CD4-positive, alpha-beta memory T cell (primary cell): ENCODE results near the gene LTBP3. TPM values are rescaled to one million over a fixed set of nuclear protein-coding genes. Genes with fewer than 3 reads are reported as not detected.
"Not testable (repeated sequence)": the region's sequence is repeated elsewhere in the genome, so short reads cannot be mapped to it uniquely, and the experiment has no call there.

Experiments used
- CTCF ChIA-PET: fragments of 350-600 bp; sonication (Branson Sonifier 250); formaldehyde crosslinking; loops from one replicate; lab custom pipeline; 2021; ENCODE audit warnings: inconsistent platforms; ENCODE audit not compliant: partially characterized antibody; lab: Charles Lee
- POLR2A ChIA-PET: fragments of 350-600 bp; sonication (Branson Sonifier 250); formaldehyde crosslinking; loops from one replicate; lab custom pipeline; 2021; ENCODE audit not compliant: partially characterized antibody; lab: Charles Lee
- DNase-seq, 5 donors: peaks; one replicate each; pipeline versions ENCODE4 v3.0.0 to v3.0.0-alpha.2; 2020 to 2022; ENCODE audit warnings: mixed read lengths in 1 of 5
- H3K27ac ChIP-seq: one replicate; pipeline ENCODE4 v1.7.0; 2013; ENCODE audit warnings: low read depth, low read length
- H3K27me3 ChIP-seq: 2 replicates; pipeline ENCODE4 v1.7.0; 2013; ENCODE audit warnings: mild to moderate bottlenecking, low read length, moderate library complexity; ENCODE audit not compliant: insufficient read depth
- H3K36me3 ChIP-seq: 2 replicates; pipeline ENCODE4 v1.7.0; 2013; ENCODE audit warnings: mild to moderate bottlenecking, low read length, moderate library complexity; ENCODE audit not compliant: insufficient read depth
- H3K4me1 ChIP-seq: 2 replicates; pipeline ENCODE4 v1.7.0; 2013; ENCODE audit warnings: mild to moderate bottlenecking, low read length, moderate library complexity; ENCODE audit not compliant: insufficient read depth
- H3K4me3 ChIP-seq, 2 donors: one replicate each; pipeline ENCODE4 v1.7.0; 2013; ENCODE audit warnings: low read length in 2 of 2, mild to moderate bottlenecking in 1 of 2
- H3K9me3 ChIP-seq, 2 donors: one replicate each; pipeline ENCODE4 v1.7.0; 2013; ENCODE audit warnings: low read length in 2 of 2, control low read depth in 1 of 2; ENCODE audit not compliant: control insufficient read depth in 1 of 2
- H3K27ac Mint-ChIP-seq, 7 donors: one replicate each; pipeline ENCODE4 v1.8.0; 2020 to 2021; ENCODE audit warnings: mixed read lengths in 7 of 7, mild to moderate bottlenecking in 6 of 7, inconsistent platforms in 3 of 7, moderate library complexity in 3 of 7
- H3K27me3 Mint-ChIP-seq, 2 donors: one replicate each; pipeline ENCODE4 v1.8.0; 2020 to 2021; ENCODE audit warnings: mixed read lengths in 2 of 2
- H3K36me3 Mint-ChIP-seq, 2 donors: one replicate each; pipeline ENCODE4 v1.8.0; 2020 to 2021; ENCODE audit warnings: mixed read lengths in 2 of 2, inconsistent platforms in 1 of 2, mild to moderate bottlenecking in 1 of 2
- H3K4me1 Mint-ChIP-seq, 4 donors: one replicate each; pipeline ENCODE4 v1.8.0; 2020 to 2021; ENCODE audit warnings: mixed read lengths in 4 of 4, mild to moderate bottlenecking in 1 of 4
- H3K4me3 Mint-ChIP-seq, 8 donors: one replicate each; pipeline ENCODE4 v1.8.0; 2020 to 2021; ENCODE audit warnings: mixed read lengths in 8 of 8, mild to moderate bottlenecking in 7 of 8, moderate library complexity in 6 of 8, inconsistent platforms in 3 of 8
- H3K9me3 Mint-ChIP-seq, 8 donors: one replicate each; pipeline ENCODE4 v1.8.0; 2020 to 2021; ENCODE audit warnings: mixed read lengths in 8 of 8, mild to moderate bottlenecking in 5 of 8, inconsistent platforms in 3 of 8, moderate library complexity in 1 of 8
- intact Hi-C: fragments of 100-400 bp; cut with micrococcal nuclease; formaldehyde crosslinking; loops from one replicate; pipeline ENCODE4 v1.15.1; 2023
- polyA plus RNA-seq, 2 donors: library from polyadenylated mRNA; unstranded; fragments of 300-500 nt; fragmentation: Illumina TruSeq; gene quantifications; one replicate each; pipeline ENCODE4 v1.2.3, GENCODE V29; 2021
- total RNA-seq, 2 experiments: library from RNA; stranded (reverse); gene quantifications; one replicate each; pipeline ENCODE4 v1.2.3, GENCODE V29; 2021

Gene LTBP3
- total and polyA plus RNA-seq, 4 experiments from 2014 or later: 9.0 to 211 (median 112) TPM

DNA sequence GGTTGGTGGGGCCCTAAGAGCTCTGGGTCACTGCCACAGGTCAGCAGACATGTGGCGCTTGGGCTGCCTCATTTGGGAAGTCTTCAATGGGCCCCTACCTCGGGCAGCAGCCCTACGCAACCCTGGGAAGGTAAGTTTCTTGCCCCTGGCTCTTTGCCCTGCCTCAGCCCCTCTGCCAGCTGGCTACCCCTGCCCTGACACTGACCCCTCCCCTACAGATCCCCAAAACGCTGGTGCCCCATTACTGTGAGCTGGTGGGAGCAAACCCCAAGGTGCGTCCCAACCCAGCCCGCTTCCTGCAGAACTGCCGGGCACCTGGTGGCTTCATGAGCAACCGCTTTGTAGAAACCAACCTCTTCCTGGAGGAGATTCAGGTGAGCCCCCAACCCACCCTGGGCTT lies 31.4 kb downstream of the LTBP3 start:
- H3K27me3 Mint-ChIP-seq: no peaks in the 10 kb centered on the region
- Histone ChIP-seq H3K36me3 (peaks cover 32% of the 10 kb centered on the region), H3K27me3 (no peaks in the 10 kb centered on the region), H3K4me3 (no peak overlapping the region), H3K4me1 (peaks cover 58% of the 10 kb centered on the region), H3K9me3 (no peaks in the 10 kb centered on the region), H3K27ac (no peak overlapping the region)
- H3K4me3 Mint-ChIP-seq: peak overlapping the region in 7 of 8 donors; percentile 48 to 92 (median 66)
- DNase-seq: peak in 1 of 5 donors; percentile 36
- CTCF ChIA-PET: interaction anchor here (1.5 to 3.2 kb wide), 3 partner anchors 14 to 111 kb away, joined by 4 to 16 read pairs (median 11); no protein-coding TSS in a partner anchor
- H3K9me3 Mint-ChIP-seq: no peaks in the 10 kb centered on the region
- intact Hi-C loops: no loop called here
- H3K27ac Mint-ChIP-seq: peak overlapping the region in 2 of 7 donors; percentile 70 to 79
- peaks cover 4 to 32% of the 10 kb centered on the region in 2 donors for H3K36me3 Mint-ChIP-seq
- POLR2A ChIA-PET: interaction anchor here (0.7 to 10.2 kb wide), 11 partner anchors 12 to 145 kb away, joined by 3 to 171 read pairs (median 14); partner anchors contain the start of genes EHBP1L1, FAM89B, MALAT1 and MAP3K11
- peaks cover 37 to 65% (median 51%) of the 10 kb centered on the region in 4 donors for H3K4me1 Mint-ChIP-seq

DNA sequence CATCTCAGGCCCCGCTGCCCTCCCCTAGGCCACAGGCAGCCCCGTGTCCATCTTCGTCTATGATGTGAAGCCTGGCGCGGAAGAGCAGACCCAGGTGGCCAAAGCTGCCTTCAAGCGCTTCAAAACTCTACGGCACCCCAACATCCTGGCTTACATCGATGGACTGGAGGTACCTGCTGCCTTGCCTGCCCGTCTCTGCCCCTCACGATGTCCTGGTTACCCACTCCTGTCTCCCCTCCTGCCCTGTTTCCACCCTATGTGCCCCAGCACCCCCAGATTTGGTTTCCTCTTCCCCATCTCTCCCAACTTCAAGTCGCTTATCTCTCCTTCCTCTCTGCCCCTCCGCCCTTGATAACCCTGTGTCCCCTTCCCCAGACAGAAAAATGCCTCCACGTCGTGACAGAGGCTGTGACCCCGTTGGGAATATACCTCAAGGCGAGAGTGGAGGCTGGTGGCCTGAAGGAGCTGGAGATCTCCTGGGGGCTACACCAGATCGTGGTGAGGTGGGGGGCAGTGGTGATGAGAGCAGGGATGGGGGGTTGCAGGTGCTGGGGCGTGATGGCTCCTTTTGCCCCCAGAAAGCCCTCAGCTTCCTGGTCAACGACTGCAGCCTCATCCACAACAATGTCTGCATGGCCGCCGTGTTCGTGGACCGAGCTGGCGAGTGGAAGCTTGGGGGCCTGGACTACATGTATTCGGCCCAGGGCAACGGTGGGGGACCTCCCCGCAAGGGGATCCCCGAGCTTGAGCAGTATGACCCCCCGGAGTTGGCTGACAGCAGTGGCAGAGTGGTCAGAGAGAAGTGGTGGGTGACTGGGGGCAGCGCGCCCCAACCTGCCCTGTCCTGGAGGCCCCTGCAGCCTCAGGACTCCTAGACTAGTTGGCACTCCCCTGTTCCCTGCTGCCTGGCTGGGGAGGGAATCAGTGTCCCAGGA lies 32.3 kb downstream of the LTBP3 start:
- H3K4me1 ChIP-seq: peaks cover 59% of the 10 kb centered on the region
- Mint-ChIP-seq H3K9me3 (no peaks in the 10 kb centered on the region), H3K27ac (peak overlapping the region; percentile 15 to 91 (median 80)), H3K27me3 (no peaks in the 10 kb centered on the region), H3K36me3 (peaks cover 4 to 25% of the 10 kb centered on the region in 2 donors), H3K4me1 (peaks cover 38 to 68% (median 53%) of the 10 kb centered on the region in 4 donors), H3K4me3 (peak overlapping the region; percentile 81 to 92 (median 86))
- H3K9me3 ChIP-seq: no peaks in the 10 kb centered on the region
- peak overlapping the region; percentile 84 for H3K27ac ChIP-seq
- intact Hi-C loops: loop anchor here (1.0 to 2.0 kb wide), 2 partner anchors 14 to 49 kb away; no protein-coding TSS in a partner anchor
- peaks cover 23% of the 10 kb centered on the region for H3K36me3 ChIP-seq
- peak overlapping the region; percentile 78 to 83 for H3K4me3 ChIP-seq
- no peaks in the 10 kb centered on the region for H3K27me3 ChIP-seq
- ChIA-PET CTCF (interaction anchor here (1.2 to 3.2 kb wide), 6 partner anchors 9 to 110 kb away, joined by 3 to 16 read pairs (median 5); no protein-coding TSS in a partner anchor), POLR2A (interaction anchor here (0.7 to 10.2 kb wide), 32 partner anchors 13 to 404 kb away, joined by 3 to 171 read pairs (median 5); partner anchors contain the start of genes EHBP1L1, FAM89B, FAU and MALAT1)
- DNase-seq: peak in 3 of 5 donors; percentile 20 to 30 (median 24)

DNA sequence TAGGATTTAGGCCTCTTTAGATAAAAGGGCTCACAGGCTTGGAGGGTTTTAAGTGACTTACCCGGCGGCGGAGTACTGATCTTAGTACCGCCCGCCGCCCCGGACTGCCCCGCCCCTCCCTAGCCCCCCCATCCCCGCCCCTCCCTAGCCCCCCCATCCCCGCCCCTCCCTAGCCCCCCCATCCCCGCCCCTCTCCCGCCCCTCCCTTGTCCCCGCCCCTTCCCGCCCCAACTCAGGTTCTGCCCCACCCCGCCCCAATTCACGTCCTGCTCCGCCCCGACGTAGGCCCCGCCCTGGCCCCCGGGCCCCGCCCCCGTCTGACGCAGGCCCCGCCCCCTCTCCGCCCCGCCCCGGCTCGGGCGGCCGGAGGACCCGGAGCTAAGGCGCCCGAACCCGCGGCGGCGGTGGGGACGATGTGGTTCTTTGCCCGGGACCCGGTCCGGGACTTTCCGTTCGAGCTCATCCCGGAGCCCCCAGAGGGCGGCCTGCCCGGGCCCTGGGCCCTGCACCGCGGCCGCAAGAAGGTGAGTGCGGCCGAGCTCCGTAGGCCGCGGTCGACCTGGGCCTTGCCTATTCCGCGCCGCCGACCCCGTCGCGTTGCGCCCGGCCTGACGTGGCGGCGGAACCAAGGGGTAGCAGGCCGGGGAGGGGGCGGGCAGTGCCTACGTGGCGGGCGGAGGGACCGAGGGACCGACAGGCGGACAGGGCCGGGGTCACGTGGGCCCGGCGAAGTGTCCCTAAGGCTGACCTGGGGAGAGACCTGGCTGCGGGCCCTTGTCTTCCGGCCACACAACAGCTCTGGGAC lies 33.2 kb downstream of the LTBP3 start, which contains the start of gene SCYL1:
Gene SCYL1, plus strand, starts transcription at position 343 of the 805 bp plus-strand sequence. Its CDS starts 71 bp downstream, at position 414.
- peak within 1 kb of the TSS; percentile 84 for H3K27ac ChIP-seq
- intact Hi-C loops: loop anchor here (1.0 to 2.0 kb wide), 2 partner anchors 15 to 50 kb away; no protein-coding TSS in a partner anchor
- H3K27ac Mint-ChIP-seq: peak within 1 kb of the TSS; percentile 81 to 98 (median 94)
- no peaks in the 10 kb centered on the region for H3K9me3 ChIP-seq
- H3K27me3 Mint-ChIP-seq: no peaks in the 10 kb centered on the region
- peaks cover 35 to 63% (median 49%) of the 10 kb centered on the region in 4 donors for H3K4me1 Mint-ChIP-seq
- ChIA-PET CTCF (interaction anchor here (0.7 to 3.2 kb wide), 9 partner anchors 8 to 68 kb away, joined by 3 to 16 read pairs (median 3); partner anchors contain the start of genes FAM89B and MALAT1), POLR2A (interaction anchor here (0.7 to 10.2 kb wide), 29 partner anchors 14 to 403 kb away, joined by 3 to 171 read pairs (median 5); partner anchors contain the start of genes EHBP1L1, FAM89B, FAU and MALAT1)
- no peaks in the 10 kb centered on the region for H3K9me3 Mint-ChIP-seq
- H3K4me3 ChIP-seq: peak within 1 kb of the TSS; percentile 78 to 83
- H3K4me1 ChIP-seq: peaks cover 54% of the 10 kb centered on the region
- DNase-seq: peak; percentile 72 to 82 (median 75)
- no peaks in the 10 kb centered on the region for H3K27me3 ChIP-seq
- H3K36me3 ChIP-seq: peaks cover 14% of the 10 kb centered on the region
- H3K4me3 Mint-ChIP-seq: peak within 1 kb of the TSS; percentile 81 to 92 (median 88)
- H3K36me3 Mint-ChIP-seq: peaks cover 0 to 19% of the 10 kb centered on the region in 2 donors

DNA sequence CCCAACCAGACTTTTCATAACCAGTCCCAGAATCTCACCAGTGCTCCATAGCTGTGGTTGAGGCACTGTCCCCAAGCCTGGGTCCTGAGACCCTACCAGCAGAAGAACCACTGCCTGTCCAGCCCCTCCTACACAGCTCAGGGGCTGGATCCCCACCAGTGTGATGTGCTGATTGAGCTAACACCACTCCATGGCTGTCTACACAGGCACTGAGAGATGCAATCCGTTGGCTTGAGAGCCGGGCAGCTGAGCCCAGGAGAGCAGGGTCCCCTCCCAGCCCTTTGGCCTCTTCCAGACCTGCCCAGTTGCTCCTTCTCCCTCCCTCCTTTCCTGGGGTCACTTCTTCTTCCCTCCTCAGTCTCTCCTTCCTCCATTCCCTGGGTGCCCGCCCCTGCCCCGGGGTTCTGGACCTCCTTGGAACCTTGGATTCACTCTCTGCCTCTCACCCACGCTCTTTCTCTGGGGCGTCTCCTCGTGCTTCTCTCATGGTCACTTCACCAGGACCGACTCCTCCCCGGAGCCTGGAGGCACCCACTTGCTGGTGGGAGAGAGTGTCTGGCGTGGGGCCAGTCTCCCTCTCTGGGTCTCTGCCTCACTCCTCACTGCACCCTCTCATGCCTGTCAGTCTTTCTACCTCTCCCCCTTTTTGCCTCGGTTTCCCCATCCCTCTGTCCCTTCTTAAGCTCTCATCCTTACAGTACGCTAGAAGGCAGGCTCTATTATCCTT lies 34.0 kb downstream of the LTBP3 start:
- Histone ChIP-seq H3K27ac (peak overlapping the region; percentile 67), H3K4me1 (peaks cover 46% of the 10 kb centered on the region), H3K36me3 (peaks cover 8% of the 10 kb centered on the region), H3K27me3 (no peaks in the 10 kb centered on the region), H3K9me3 (no peaks in the 10 kb centered on the region), H3K4me3 (peak overlapping the region; percentile 19 to 29)
- no peaks in the 10 kb centered on the region for H3K27me3 Mint-ChIP-seq
- DNase-seq: peak in 1 of 5 donors; percentile 47
- CTCF ChIA-PET: interaction anchor here (0.7 to 3.2 kb wide), 8 partner anchors 13 to 69 kb away, joined by 3 to 16 read pairs (median 4); partner anchors contain the start of genes FAM89B and MALAT1
- peak overlapping the region; percentile 57 to 92 (median 84) for H3K4me3 Mint-ChIP-seq
- peaks cover 32 to 59% (median 46%) of the 10 kb centered on the region in 4 donors for H3K4me1 Mint-ChIP-seq
- intact Hi-C loops: loop anchor here (2.0 kb wide), 1 partner anchor 51 kb away; no protein-coding TSS in a partner anchor
- peak overlapping the region; percentile 81 to 98 (median 94) for H3K27ac Mint-ChIP-seq
- POLR2A ChIA-PET: interaction anchor here (0.7 to 10.2 kb wide), 25 partner anchors 13 to 142 kb away, joined by 3 to 171 read pairs (median 6); partner anchors contain the start of genes EHBP1L1, FAM89B, MALAT1 and MAP3K11
- peaks cover 0 to 16% of the 10 kb centered on the region in 2 donors for H3K36me3 Mint-ChIP-seq
- H3K9me3 Mint-ChIP-seq: no peaks in the 10 kb centered on the region

DNA sequence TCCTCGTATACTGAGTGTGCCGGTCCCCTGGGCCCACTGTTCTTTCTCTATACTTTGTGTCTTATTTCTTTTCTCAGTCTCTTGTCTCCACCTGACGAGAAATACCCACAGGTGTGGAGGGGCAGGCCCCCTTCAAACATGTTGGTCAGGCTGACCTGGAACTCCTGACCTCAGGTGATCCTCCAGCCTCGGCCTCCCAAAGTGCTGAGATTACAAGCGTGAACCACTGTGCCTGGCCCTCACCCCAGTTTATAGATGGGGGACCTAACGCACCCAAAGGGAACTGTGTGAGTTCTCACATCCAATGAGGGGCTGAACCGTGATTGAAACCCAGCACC lies 34.6 kb downstream of the LTBP3 start:
- CTCF ChIA-PET: interaction anchor here (1.1 to 1.5 kb wide), 2 partner anchors 13 to 15 kb away, joined by 3 to 5 read pairs; no protein-coding TSS in a partner anchor
- Histone ChIP-seq H3K4me3 (peak overlapping the region in 1 of 2 donors; percentile 19), H3K27ac (peak overlapping the region; percentile 67), H3K4me1 (peaks cover 45% of the 10 kb centered on the region)
- H3K4me1 Mint-ChIP-seq: peaks cover 29 to 54% (median 41%) of the 10 kb centered on the region in 4 donors
- DNase-seq: peak in 1 of 5 donors; percentile 17
- peak overlapping the region; percentile 54 to 92 (median 84) for H3K4me3 Mint-ChIP-seq
- POLR2A ChIA-PET: interaction anchor here (1.0 to 10.2 kb wide), 8 partner anchors 15 to 102 kb away, joined by 3 to 171 read pairs (median 18); partner anchors contain the start of genes MALAT1, MAP3K11, NEAT1 and PCNX3
- H3K9me3 Mint-ChIP-seq, H3K36me3 ChIP-seq, intact Hi-C loops, H3K27me3 Mint-ChIP-seq, H3K27me3 ChIP-seq, H3K9me3 ChIP-seq: not testable (repeated sequence)
- peaks cover 0 to 12% of the 10 kb centered on the region in 2 donors for H3K36me3 Mint-ChIP-seq
- peak overlapping the region; percentile 81 to 98 (median 94) for H3K27ac Mint-ChIP-seq
